ENCODE results near the gene TUBA1A. TPM values are rescaled to one million over a fixed set of nuclear protein-coding genes. Genes with fewer than 3 reads are reported as not detected.

Gene TUBA1A
- total RNA-seq, 1 experiment from 2014 or later = 24.1 TPM

GRCh38 chr12:49208146-49208545 is 19.3 kb upstream of the TUBA1A start:
- RAD21 ChIA-PET (ENCODE audit: low non-redundant PET in 1 of 2, low total read pairs in 2 of 2, uncharacterized antibody in 2 of 2, unreplicated experiment in 2 of 2) = no interaction called here
- BruUV-seq (replicated peaks) = no TSS peak
- no peaks in the 10 kb centered on the region for H4K20me1 ChIP-seq (ENCODE audit: insufficient read depth)

More at GRCh38 chr12:49208146-49208545, 19.3 kb upstream of the TUBA1A start:
- H3K4me2 ChIP-seq (ENCODE audit: low read length) = no peak overlapping the region
- no peak overlapping the region for H2AFZ ChIP-seq (ENCODE audit: low read depth, low read length, poor library complexity, severe bottlenecking)
- TF ChIP-seq ZNF274 (IDR thresholded peaks at IDR 0.05; ENCODE audit: low read depth, low read length) (no peak), POLR2A (IDR thresholded peaks at IDR 0.05; ENCODE audit: borderline replicate concordance, extremely low read depth, insufficient read depth, insufficient read length) (no peak), ZFX (IDR thresholded peaks at IDR 0.05) (no peak), CBX3 (IDR thresholded peaks at IDR 0.05; ENCODE audit: low read depth) (no peak), MAX (IDR thresholded peaks at IDR 0.05) (no peak), CEBPB (IDR thresholded peaks at IDR 0.05; ENCODE audit: low read depth) (no peak), ELF1 (IDR thresholded peaks at IDR 0.05; ENCODE audit: borderline replicate concordance, low read depth) (no peak), ATF3 (IDR thresholded peaks at IDR 0.05) (no peak), EGR1 (IDR thresholded peaks at IDR 0.05; ENCODE audit: low read depth) (no peak), SIN3A (IDR thresholded peaks at IDR 0.05; ENCODE audit: low read depth) (no peak), RAD21 (IDR thresholded peaks at IDR 0.05; ENCODE audit: low read depth) (no peak), JUND (IDR thresholded peaks at IDR 0.05) (no peak), EZH2phosphoT487 (IDR thresholded peaks at IDR 0.05; ENCODE audit: borderline replicate concordance) (no peak), REST (IDR thresholded peaks at IDR 0.05; ENCODE audit: low read depth) (no peak), ZBTB33 (IDR thresholded peaks at IDR 0.05; ENCODE audit: extremely low read depth, insufficient replicate concordance, low read length) (no peak), SP1 (IDR thresholded peaks at IDR 0.05; ENCODE audit: low read depth) (no peak), SRF (IDR thresholded peaks at IDR 0.05; ENCODE audit: low read depth) (no peak), YY1 (IDR thresholded peaks at IDR 0.05; ENCODE audit: extremely low read depth, insufficient replicate concordance, low read depth, low read length) (no peak), EZH2 (IDR thresholded peaks at IDR 0.05) (no peak), CTCF (IDR thresholded peaks at IDR 0.05 in 2 of 3, conservative IDR thresholded peaks at IDR 0.05 in 1 of 3; ENCODE audit: borderline replicate concordance in 1 of 3, insufficient read depth in 1 of 3, low read depth in 2 of 3, low read length in 2 of 3) (no peak)
- H3K27ac ChIP-seq (ENCODE audit: low read depth, low read length) = no peak overlapping the region
- CTCF ChIA-PET = interaction anchor here (0.5 to 0.8 kb wide), 2 partner anchors 27 to 393 kb away, joined by 3 to 5 read pairs; no protein-coding TSS in a partner anchor
- no peaks in the 10 kb centered on the region for H3K36me3 ChIP-seq (ENCODE audit: control insufficient read depth in 1 of 2, insufficient read depth in 2 of 2, low read length in 2 of 2)
- no peak for ATAC-seq
- no peaks in the 10 kb centered on the region for H3K79me2 ChIP-seq (ENCODE audit: insufficient read depth, low read length)
- intact Hi-C loops (cut with micrococcal nuclease) = no loop called here
- H3K4me3 ChIP-seq (replicated peaks in 1 of 2; ENCODE audit: low read depth in 1 of 2, low read length in 2 of 2) = no peak overlapping the region
- H3K9me3 ChIP-seq (ENCODE audit: control insufficient read depth in 1 of 2, insufficient read depth in 1 of 2, low read depth in 1 of 2, low read length in 2 of 2) = no peaks in the 10 kb centered on the region
- no peaks in the 10 kb centered on the region for H3K9me2 ChIP-seq (ENCODE audit: insufficient read depth)
- H3K27me3 ChIP-seq (ENCODE audit: insufficient read depth, low read length) = no peaks in the 10 kb centered on the region
- no peaks in the 10 kb centered on the region for H3K4me1 ChIP-seq (ENCODE audit: control insufficient read depth in 1 of 2, insufficient read depth in 2 of 2, low read length in 2 of 2)
- POLR2A ChIA-PET = interaction anchor here (0.6 kb wide), 1 partner anchor 14 kb away, joined by 3 read pairs; no protein-coding TSS in a partner anchor
- no peak overlapping the region for H3K9ac ChIP-seq (ENCODE audit: low read length)
- no peak for DNase-seq (ENCODE audit: low read depth, low spot score)

All from HCT116 (cell line).